ENCODE results near the gene RAB9A.
"Not testable (repeated sequence)": the region's sequence is repeated elsewhere in the genome, so short reads cannot be mapped to it uniquely, and the experiment has no call there.

RAB9A gene

DNA sequence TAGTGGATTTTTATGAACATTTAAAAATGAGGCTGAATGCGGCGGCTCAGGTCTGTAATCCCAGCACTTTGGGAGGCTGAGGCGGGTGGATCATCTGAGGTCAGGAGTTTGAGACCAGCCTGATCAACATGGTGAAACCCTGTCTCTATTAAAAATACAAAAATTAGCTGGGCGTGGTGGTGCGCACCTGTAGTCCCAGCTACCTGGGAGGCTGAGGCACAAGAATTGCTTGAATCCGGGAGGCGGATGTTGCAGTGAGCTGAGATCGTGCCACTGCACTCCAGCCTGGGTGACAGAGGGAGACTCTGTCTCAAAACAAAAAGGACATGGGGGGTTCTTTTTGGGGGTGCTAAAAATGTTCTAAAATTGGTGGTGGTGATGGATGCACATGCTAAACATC, 19.2 kb upstream of the RAB9A start:
- DNase-seq (ENCODE audit: low read depth in 3 of 3), result not testable (repeated sequence)

DNA sequence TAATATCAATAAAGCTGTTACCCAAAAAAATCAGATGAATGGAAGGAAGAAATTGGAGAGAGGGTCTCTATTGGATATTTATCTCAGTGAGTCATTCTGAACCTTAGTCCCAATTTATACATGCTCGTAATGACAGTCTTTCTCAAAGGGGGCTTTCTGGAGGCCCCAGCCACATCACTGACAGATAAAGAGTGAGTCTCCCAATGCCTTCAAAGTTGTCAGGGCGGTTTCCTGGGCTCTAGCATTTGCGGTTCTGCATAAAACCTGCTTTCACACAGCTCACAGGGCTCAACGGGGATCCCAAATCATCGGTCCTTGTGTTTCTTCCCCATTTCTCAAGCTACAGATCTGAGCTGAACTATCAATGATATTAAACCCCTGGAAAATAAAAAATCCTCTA, 18.7 kb upstream of the RAB9A start:
- no peak for DNase-seq (ENCODE audit: low read depth in 3 of 3)

DNA sequence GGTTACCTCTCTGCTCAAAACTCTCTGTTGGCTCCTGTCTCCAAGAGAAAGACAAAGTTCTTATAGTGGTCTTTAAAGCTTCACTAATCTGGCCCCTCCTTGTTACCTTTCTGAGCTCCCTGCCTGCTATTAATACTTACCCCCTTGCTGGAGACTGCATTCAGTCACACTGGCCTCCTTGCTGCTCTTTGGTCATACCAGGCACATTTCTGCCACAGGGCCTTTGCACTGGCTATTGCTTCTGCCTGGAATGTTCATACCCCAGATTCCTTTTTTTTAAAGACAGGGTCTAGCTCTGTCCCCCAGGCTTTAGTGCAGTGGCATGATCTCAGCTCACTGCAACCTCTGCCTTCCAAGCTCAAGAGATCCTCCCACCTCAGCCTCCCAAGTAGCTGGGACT, 15.9 kb upstream of the RAB9A start:
- DNase-seq (ENCODE audit: low read depth in 3 of 3), result no peak

DNA sequence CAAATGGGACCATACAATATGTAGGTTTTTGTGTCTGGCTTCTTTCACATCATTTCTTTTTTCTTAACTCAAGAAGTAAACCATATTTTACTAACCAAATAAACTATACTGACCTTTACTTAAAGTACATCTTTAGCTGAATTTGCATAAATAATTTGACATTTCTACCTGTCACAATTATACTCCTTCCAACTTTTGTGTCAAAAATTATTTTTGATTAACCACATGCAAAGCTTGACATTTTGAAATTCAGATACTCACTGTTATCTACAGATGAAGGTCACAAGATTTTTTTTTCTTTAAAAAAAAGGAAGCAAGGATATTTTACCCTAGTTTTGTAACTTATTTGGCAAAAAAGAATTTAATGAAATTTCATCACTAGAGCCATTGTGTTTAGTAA, 12.0 kb upstream of the RAB9A start:
- no peak for DNase-seq (ENCODE audit: low read depth in 3 of 3)

DNA sequence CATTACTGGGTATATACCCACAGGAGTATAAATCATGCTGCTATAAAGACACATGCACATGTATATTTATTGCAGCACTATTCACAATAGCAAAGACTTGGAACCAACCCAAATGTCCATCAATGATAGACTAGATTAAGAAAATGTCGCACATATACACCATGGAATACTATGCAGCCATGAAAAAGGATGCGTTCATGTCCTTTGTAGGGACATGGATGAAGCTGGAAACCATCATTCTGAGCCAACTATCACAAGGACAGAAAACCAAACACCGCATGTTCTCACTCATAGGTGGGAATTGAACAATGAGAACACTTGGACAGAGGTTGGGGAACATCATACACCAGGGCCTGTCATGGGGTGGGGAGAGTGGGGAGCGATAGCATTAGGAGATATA, 9.2 kb upstream of the RAB9A start:
- not testable (repeated sequence) for DNase-seq (ENCODE audit: low read depth in 3 of 3)

DNA sequence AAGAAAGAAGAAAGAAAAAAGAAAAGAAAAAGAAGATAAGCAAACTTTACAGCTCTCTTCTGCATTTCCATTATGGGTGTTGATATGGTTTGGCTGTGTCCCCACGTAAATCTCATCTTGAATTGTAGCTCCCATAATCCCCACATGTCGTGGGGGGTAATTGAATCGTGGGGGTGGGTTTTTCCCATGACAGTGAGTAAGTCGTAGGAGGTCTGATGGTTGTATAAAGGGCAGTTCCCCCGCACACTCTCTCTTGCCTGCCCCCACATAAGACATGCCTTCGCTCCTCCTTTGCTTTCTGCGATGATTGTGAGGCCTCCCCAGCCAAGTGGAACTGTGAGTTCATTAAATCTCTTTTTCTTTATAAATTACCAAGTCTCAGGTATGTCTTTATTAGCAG, 7.3 kb upstream of the RAB9A start:
- no peak for DNase-seq (ENCODE audit: low read depth in 3 of 3)

DNA sequence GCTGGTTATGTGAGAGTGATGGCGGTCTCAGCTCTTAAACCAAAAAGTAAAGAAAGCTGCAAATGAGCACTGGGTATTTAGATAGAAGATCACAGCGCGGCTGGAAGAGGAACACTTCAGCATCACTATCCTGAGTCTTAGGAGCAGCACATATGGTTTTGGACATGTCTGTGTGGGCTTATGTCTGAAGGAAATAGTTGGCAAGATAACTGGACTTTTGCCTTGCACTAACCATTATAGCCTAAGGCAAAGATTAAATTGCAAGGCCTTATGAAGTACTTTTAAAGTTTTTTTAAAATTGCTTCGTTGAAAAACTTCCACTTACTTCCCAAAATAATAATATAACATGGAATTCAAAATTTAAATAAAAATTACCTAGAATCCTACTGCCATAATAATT, 4.6 kb upstream of the RAB9A start:
- no peak for DNase-seq (ENCODE audit: low read depth in 3 of 3)

DNA sequence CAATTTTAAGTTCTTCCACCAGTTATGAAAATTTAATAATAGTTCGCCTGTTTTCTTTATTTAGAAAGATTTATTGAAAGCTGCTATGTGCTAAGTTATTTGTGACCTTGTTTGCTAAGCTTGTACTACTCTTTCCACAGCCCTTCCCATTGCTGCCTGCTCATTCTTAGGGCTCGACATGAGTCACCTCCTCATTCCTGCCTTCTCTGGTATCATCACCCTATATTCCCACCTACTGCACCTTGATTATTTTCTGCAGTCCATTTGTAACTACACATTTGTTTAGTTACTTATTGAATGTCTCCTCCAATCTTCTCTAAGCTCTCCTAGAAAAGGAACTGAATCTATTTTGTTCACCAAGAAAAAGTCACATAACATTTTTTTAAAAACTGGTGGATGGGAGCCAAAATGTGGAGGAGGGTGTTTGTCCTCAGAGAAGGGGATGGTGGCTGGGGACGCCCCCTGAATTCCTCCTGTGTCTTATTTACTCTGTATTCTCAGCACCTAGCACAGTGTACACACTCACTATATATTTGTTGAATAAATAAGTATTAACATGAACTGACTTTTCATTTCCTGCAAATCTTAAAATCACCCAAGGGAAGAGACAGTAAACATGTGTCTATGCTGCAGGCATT, 3.7 kb upstream of the RAB9A start:
- DNase-seq (ENCODE audit: low read depth in 3 of 3), result no peak

DNA sequence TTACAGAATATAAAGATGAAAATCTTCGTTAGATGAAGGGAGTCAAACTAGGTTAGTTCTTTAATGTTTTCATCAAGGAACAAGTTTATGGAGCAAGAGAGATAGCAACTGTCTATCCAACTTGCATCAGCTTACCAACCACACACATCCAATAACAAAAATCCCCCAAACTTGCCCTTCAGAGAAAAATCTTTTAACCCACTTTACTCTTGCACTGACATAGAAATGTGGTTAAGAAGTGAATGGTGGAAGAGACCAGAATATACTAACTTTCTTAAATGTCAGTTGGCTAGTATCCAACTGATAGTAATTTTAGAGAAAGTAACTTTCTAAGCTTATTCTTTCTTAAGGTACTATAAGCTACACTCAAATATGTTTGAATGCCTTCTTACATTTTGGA, 1.7 kb upstream of the RAB9A start:
- no peak for DNase-seq (ENCODE audit: low read depth in 3 of 3)

DNA sequence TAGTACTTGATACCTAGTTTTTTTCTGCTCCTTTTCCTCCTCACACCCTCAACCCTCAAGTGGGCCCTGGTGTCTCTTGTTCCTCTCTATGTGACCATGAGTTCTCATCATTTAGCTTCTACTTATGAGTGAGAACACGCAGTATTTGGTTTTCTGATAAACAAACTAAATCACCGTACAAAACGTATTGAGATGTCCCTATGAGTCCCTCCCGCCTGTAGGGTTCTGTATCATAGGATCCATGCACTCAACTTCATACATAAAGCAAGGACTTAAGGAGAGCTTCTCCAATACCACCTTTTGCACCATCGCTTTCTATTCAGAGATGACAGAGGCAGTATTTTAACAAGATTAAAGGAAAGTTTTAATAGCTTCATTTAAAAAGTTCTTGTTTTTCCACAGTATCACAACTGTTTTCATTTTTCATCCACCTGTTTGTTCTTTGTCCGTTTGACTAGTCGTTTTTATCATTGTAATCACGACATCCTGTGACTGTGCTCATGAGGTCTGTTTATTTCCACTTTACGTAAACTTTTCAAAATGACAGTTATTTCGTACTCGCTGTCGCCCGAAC, 457 bp upstream of the RAB9A start:
- DNase-seq (ENCODE audit: low read depth in 3 of 3), result no peak

DNA sequence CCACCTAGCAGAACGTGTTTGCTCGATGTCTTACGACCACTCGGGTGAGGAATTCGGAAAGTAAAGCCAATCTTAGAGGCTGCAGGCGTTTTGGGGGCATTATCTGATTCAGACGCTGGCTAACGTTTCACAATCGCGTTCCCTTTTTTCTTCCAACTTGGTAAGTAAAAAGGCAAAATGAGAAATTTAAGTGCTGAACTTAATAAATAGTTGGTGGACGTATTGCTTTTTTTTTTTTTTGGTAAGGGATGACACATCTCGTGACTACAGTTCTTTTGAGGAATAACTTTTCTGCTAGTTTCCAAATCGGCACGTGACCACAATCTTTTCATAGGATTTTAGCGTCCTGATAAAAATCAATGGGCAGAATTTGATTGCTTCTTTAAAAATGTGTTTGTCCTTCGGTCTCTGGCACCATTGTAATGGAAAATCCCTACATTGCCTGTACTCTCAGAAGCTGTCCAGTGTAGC, 848 bp downstream of the RAB9A start:
- DNase-seq (ENCODE audit: low read depth in 3 of 3), result no peak

DNA sequence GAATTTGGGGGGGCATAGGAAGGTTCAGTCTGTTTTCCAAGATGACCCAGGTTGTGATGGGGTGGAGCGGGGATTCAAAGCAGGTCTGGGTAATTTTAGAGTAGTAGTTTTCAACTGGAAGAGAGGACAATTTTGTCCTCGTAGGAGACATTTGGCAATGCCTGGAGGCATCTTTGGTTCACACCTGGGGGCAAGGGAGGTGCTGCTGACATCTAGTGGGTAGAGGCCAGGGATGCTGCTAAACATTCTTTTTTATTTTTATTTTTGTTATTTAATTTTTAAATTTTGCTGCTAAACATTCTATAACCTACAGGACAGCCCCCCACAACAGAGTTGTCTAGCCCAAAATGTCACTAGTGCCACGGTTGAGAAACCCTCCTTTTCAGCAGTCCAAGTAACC, 1.9 kb downstream of the RAB9A start:
- no peak for DNase-seq (ENCODE audit: low read depth in 3 of 3)

DNA sequence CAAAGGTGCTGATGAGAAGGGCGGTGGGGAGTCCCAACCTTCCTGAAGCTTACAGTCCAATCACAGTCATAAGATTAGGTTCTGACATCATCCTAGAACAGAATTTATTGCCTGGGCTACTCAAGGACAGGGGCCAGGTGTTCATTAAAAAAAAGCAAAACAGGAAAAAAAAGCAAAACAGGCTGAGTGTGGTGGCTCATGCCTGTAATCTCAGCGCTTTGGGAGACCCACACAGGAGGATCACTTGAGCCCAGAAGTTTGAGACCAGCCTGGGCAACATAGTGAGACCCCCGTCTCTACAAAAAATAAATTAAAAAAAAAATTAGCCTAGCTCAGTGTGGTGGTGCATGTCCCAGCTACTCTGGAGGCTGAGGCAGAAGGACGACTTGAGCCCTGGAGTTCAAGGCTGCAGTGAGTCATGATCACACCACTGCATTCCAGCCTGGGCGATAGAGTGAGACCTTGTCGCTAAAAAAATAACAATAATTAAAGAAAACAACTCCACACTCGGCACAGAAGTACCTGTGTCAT, 3.0 kb downstream of the RAB9A start:
- DNase-seq (ENCODE audit: low read depth in 3 of 3), result no peak

DNA sequence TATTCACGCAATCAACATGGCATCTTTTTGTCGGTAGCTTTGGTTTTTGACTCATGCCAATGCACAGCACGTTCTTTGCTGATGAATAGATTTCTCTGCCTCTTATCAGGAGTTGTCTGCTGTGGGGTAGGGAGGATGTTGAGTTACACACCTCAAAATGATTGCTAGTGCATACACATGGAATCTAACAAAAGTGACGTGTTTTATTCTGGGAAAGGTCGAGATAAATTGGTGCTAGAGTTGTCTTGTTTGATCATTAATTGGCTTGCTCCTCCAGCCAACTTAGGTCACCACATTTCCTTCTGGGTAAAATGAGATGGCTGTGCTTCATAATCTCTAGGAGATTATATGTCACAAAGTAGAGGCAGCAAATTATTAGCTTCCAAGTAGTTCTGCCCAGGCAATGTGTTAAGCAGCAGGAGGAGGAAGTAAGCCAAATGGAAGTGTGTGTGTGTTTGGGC, 3.9 kb downstream of the RAB9A start:
- DNase-seq (ENCODE audit: low read depth in 3 of 3), result no peak

DNA sequence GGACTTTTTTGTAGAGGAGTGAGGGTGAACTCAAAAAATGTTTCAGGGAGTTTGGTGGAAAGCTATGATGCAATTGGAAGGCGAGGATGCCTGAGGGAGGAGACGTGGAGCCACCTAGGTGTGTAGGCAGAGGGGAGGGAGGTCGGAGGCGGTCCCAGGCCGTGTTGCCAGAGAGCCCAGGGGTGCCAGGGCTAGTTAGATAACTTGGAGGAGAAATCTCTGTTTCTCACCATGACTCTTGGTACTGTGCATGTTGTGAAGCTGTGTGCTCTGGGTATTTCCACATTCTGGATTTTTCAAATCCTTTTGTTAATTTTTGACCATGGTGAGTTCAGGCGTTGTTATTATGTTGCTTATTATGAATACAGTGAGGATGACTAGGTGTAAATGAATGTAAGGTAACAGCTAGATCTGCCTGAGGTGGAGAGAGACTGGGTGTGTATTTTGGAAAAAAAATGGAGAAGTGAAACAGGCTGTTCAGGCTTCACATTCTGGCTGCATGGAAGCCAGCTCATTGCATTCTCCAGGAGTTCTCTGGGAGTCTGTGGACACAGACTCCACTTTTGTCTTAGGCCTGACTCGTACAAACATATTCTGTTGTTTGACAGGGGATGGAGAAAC, 4.5 kb downstream of the RAB9A start:
- DNase-seq (ENCODE audit: low read depth in 3 of 3), result no peak

DNA sequence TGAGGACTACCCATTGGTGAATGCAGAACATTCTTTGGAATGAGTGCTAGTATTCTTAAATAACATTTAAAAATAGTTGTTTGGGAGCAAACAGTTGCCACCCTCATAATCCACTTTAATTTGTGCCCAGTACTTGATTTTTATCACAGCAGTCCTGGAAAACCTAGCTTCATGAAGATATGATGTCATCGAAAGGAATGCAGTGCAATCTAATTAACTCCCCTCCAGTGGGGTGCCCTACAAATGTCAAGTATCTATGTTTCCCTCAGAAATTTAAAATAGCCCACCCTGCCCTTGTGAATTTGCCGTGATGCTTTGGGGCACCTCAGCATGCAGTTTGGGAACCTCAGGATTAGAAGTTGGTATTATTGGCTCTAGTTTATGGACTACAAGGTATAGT, 5.4 kb downstream of the RAB9A start:
- no peak for DNase-seq (ENCODE audit: low read depth in 3 of 3)

DNA sequence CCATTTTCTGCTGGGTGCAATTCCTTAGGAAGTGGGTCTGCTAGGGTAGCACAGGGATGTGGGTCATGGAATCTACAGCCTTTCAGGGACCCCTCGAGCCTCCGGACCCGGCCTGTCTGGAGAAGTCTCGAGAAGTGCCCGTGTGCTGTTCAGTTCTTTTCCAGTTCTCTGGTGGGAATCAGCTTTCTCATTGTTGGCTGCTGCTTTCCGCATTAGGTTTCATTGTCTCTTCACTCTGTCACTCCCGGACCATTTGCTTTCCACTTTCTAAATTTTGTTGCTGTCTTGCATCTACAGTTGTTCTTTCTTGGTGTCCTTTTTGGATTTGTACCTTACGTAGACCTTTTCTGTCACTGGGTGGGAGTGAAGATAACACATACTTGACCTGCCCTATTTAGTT, 6.1 kb downstream of the RAB9A start:
- DNase-seq (ENCODE audit: low read depth in 3 of 3), result no peak

DNA sequence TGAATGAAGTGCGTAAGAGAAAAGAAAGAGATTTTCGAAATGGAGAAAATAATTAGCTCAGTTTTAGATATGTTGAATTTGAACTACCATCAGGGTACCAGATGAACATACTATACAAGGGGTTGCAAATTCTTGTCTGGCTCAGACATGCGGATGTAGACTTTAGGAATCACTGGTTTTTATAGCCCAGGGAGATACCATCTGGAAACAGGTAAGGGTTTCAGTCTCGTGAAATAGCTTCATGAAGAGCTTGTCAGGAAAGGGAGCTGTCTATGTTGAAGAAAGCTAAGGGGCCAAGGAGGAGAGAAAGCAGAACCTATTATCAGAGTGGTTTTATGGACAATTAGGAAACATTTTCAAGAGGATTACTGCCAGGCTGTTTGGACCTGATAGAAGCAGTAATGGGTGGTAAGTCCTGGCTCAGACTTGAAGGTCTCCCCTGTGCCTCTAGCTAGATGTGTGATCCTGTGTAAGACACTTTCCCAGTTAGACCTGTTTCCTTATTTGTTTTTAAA, 6.7 kb downstream of the RAB9A start:
- no peak for DNase-seq (ENCODE audit: low read depth in 3 of 3)

DNA sequence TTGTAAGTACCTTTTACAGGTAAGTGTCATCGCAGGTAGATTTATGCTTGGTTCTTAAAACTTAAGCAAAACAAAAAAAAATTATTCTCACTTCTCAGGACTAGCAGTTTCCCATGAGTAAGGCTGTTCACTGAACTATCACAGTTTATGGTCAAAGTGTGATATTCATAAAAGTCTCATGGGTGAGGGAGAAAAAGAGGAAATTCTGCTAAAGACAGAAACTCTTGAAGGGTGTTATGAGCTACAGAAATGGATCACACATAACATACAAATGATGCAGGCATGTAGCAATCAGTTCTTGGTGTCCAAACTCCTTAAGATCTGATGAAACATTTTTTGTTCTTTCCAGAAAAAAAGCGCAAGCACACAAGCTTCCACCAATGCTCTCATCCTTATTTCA, 8.5 kb downstream of the RAB9A start:
- DNase-seq (ENCODE audit: low read depth in 3 of 3), result no peak

DNA sequence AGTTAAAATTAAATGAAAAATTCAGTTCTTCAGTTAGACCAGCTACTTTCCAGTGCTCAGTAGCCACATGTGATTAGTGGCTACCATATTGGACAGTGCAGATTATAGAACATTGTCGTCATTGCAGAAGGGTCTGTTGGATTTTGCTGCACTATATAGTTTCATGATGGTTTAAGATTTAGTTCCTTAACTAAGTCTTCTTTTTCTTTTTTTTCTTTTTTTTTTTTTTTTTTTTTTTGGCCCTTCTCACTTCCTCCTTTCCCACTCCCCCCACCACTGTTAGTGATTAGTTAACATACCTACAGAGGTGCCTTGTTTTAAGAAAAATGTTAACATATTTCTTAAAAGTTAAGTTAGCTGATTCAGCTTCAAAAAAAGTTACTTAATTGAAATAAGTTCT, 9.0 kb downstream of the RAB9A start:
- DNase-seq (ENCODE audit: low read depth in 3 of 3), result no peak

DNA sequence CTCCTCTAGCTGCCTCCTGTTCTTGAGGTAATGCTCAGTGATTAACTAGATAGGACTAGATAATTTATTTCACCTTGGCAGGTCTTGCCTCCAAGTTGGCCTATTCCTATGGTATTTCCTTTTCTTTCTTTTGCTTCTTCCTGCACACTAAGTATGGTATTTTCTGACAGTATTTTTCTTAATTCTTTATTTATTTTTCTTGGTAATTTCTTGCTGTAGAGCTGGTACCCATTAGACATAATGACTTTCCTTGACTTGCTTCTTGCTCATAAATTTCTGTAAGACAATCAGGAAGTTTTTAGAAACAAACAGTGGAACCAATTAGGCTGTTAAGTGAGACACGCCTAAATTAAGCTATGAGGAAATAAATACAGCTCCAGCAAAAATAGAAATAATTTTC, 9.5 kb downstream of the RAB9A start:
- DNase-seq (ENCODE audit: low read depth in 3 of 3), result no peak

DNA sequence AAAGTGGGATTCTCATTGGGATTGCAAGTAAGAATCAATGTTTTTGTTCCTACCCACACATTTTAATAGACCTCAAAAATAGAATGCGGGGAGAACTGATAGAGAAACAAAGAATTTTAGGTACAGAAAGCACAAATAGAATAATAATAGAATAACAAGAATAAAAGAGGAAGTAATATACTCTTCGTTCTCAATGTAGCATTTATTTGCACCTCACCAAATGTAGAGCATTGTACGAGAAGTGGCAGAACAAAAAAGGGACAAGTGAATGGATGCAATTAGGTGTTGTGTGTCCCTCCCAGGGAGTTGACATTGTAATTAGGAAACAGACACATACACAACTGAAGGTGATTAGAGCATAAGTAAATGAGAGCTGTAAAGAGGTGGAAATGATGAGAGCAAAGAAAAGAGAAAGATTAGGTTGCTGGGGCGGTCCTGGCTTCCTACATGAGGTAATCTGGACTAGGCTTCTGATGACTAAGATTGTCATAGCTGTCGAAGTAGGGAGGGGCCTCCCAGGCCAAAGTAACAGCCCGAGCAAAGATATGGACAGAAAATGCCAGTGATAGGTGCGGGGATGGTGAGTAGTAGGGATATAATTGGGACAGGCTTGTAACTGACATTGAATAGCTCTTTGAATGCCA, 10.4 kb downstream of the RAB9A start:
- no peak for DNase-seq (ENCODE audit: low read depth in 3 of 3)

DNA sequence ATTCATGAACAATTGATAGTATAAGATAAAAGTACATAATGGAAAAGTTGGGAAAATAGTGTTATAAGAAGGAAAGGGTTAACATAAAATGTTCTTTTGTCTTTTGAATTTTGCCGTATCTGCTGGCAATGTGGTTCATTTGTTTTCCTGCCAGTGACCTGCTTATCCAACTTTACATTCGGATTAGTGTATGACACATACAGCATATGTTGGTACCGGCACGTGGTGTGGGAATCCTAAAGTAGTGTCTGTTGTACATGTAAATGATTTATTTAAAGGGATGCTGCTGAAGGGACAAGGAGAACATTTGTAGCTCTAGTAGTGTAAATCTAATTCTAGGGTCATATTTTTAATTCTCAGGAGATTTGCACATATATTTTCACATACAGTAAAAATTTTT, 11.5 kb downstream of the RAB9A start:
- no peak for DNase-seq (ENCODE audit: low read depth in 3 of 3)
